Stimulated activated CD4-positive, alpha-beta T cell treated with anti-CD3 and anti-CD28 coated beads, Interleukin-1b, Interleukin-23, amount 100 ng/mL, for 24 hours (primary cell): ENCODE measurements around the gene BEND5.

Source experiments
- DNase-seq, 4 experiments: peaks; one replicate each; pipeline ENCODE4 v3.0.0-alpha.2; 2020; ENCODE audit warnings: low read depth in 4 of 4, low spot score in 1 of 4

BEND5 gene

GRCh38 chr1:48767975-48768510 lies 8.6 kb downstream of the BEND5 start:
- DNase-seq: no peak

GRCh38 chr1:48765335-48765734 lies 11.4 kb downstream of the BEND5 start:
- no peak for DNase-seq

- DNase-seq: no peak
These were observed 14.7 kb downstream of the BEND5 start for GRCh38 chr1:48761986-48762385.

- DNase-seq: no peak
These were observed 15.3 kb downstream of the BEND5 start for GRCh38 chr1:48761411-48761810.

- no peak for DNase-seq
These were observed 15.8 kb downstream of the BEND5 start for GRCh38 chr1:48760857-48761256.

GRCh38 chr1:48758976-48759375 lies 17.7 kb downstream of the BEND5 start:
- DNase-seq: no peak

- DNase-seq: no peak
These were observed 19.3 kb downstream of the BEND5 start for GRCh38 chr1:48757363-48757762.

GRCh38 chr1:48756683-48757316 lies 19.9 kb downstream of the BEND5 start:
- no peak for DNase-seq

GRCh38 chr1:48753293-48753692 lies 23.4 kb downstream of the BEND5 start:
- no peak for DNase-seq

GRCh38 chr1:48750109-48750508 lies 26.6 kb downstream of the BEND5 start:
- DNase-seq: no peak

GRCh38 chr1:48749068-48749467 lies 27.6 kb downstream of the BEND5 start:
- no peak for DNase-seq

- DNase-seq: no peak
These were observed 29.8 kb downstream of the BEND5 start for GRCh38 chr1:48746906-48747305.

- no peak for DNase-seq
These were observed 32.7 kb downstream of the BEND5 start for GRCh38 chr1:48744032-48744431.

GRCh38 chr1:48743480-48743879 lies 33.2 kb downstream of the BEND5 start:
- DNase-seq: no peak

GRCh38 chr1:48741380-48741779 lies 35.3 kb downstream of the BEND5 start:
- no peak for DNase-seq

- DNase-seq: no peak
These were observed 36.1 kb downstream of the BEND5 start for GRCh38 chr1:48740621-48741020.

- DNase-seq: no peak
These were observed 37.6 kb downstream of the BEND5 start for GRCh38 chr1:48739091-48739490.

- no peak for DNase-seq
These were observed 38.3 kb downstream of the BEND5 start for GRCh38 chr1:48738356-48738755.

GRCh38 chr1:48735796-48736195 lies 40.9 kb downstream of the BEND5 start:
- no peak for DNase-seq

- no peak for DNase-seq
These were observed 46.4 kb downstream of the BEND5 start for GRCh38 chr1:48730164-48730910.

- DNase-seq: no peak
These were observed 48.1 kb downstream of the BEND5 start for GRCh38 chr1:48728584-48728983.

GRCh38 chr1:48726557-48727215 lies 50.0 kb downstream of the BEND5 start:
- no peak for DNase-seq
